OCI-LY1 (cell line): ENCODE measurements around the gene MOSMO.

Experiments
- H2AFZ ChIP-seq: fragments of 200-600 bp; sonication (generic), shearing (Covaris generic); 2 replicates; pipeline ENCODE4 v1.6.0; 2014; ENCODE audit warnings: antibody characterized with exemption, mild to moderate bottlenecking, low read length
- H3F3A ChIP-seq: fragments of 200-600 bp; sonication (generic), shearing (Covaris generic); 2 replicates; pipeline ENCODE4 v1.6.0; 2014; ENCODE audit warnings: mild to moderate bottlenecking, antibody characterized with exemption, low read length, moderate library complexity; ENCODE audit not compliant: insufficient read depth
- H3K27ac ChIP-seq: fragments of 200-600 bp; sonication (generic); 2 replicates; pipeline ENCODE4 v1.5.1; 2014; ENCODE audit warnings: low read length, mixed run types, mild to moderate bottlenecking, low read depth; ENCODE audit not compliant: poor library complexity, severe bottlenecking
- H3K27me3 ChIP-seq: fragments of 200-600 bp; sonication (generic); 2 replicates; pipeline ENCODE4 v1.6.0; 2014; ENCODE audit warnings: antibody characterized with exemption, mild to moderate bottlenecking, low read length, moderate library complexity; ENCODE audit not compliant: insufficient read depth
- H3K36me3 ChIP-seq: fragments of 200-600 bp; sonication (generic); 2 replicates; pipeline ENCODE4 v1.6.1; 2014; ENCODE audit warnings: mild to moderate bottlenecking, antibody characterized with exemption, low read length, moderate library complexity, mixed read lengths; ENCODE audit not compliant: insufficient read depth
- H3K4me1 ChIP-seq: fragments of 200-600 bp; sonication (generic); 2 replicates; pipeline ENCODE4 v1.5.1; 2014; ENCODE audit warnings: mild to moderate bottlenecking, low read length, moderate library complexity; ENCODE audit not compliant: insufficient read depth, severe bottlenecking
- H3K4me2 ChIP-seq: fragments of 200-600 bp; sonication (generic), shearing (Covaris generic); 2 replicates; pipeline ENCODE4 v1.6.1; 2014; ENCODE audit warnings: low read length
- H3K4me3 ChIP-seq: fragments of 200-600 bp; sonication (generic); 2 replicates; pipeline ENCODE4 v1.5.1; 2014; ENCODE audit warnings: low read length, low read depth, mild to moderate bottlenecking, mixed read lengths; ENCODE audit not compliant: poor library complexity, severe bottlenecking
- H3K79me2 ChIP-seq: fragments of 200-600 bp; shearing (Covaris generic); 2 replicates; pipeline ENCODE4 v1.6.1; 2016; ENCODE audit warnings: mixed run types, low read length, mixed read lengths; ENCODE audit not compliant: insufficient read depth
- H3K9ac ChIP-seq: fragments of 200-600 bp; sonication (generic), shearing (Covaris generic); 2 replicates; pipeline ENCODE4 v1.6.1; 2014; ENCODE audit warnings: mild to moderate bottlenecking, low read length, mixed read lengths
- H3K9me2 ChIP-seq: fragments of 200-600 bp; sonication (generic), shearing (Covaris generic); 2 replicates; pipeline ENCODE4 v1.6.1; 2014; ENCODE audit warnings: low read depth, mild to moderate bottlenecking, low read length, mixed read lengths
- H3K9me3 ChIP-seq: fragments of 200-600 bp; shearing (Covaris generic); 2 replicates; pipeline ENCODE4 v1.6.1; 2014; ENCODE audit warnings: low read length, mixed read lengths
- H4K20me1 ChIP-seq: fragments of 200-600 bp; sonication (generic), shearing (Covaris generic); 2 replicates; pipeline ENCODE4 v1.6.0; 2016; ENCODE audit warnings: mild to moderate bottlenecking, low read length; ENCODE audit not compliant: insufficient read depth
- EZH2 ChIP-seq: fragments of 200-600 bp; sonication (generic), shearing (Covaris generic); IDR thresholded peaks from 2 replicates; pipeline ENCODE4 v1.8.0; 2017; ENCODE audit warnings: borderline replicate concordance, mixed run types, mild to moderate bottlenecking, antibody characterized with exemption, low read length, moderate library complexity, mixed read lengths
- TF ChIP-seq, protein P1 (sequence below): fragments of 200-600 bp; sonication (generic), shearing (Covaris generic); IDR thresholded peaks from 2 replicates; pipeline ENCODE4 v1.5.1; 2017; ENCODE audit warnings: mild to moderate bottlenecking, antibody characterized with exemption, low read length, moderate library complexity, mixed read lengths

MOSMO gene

DNA sequence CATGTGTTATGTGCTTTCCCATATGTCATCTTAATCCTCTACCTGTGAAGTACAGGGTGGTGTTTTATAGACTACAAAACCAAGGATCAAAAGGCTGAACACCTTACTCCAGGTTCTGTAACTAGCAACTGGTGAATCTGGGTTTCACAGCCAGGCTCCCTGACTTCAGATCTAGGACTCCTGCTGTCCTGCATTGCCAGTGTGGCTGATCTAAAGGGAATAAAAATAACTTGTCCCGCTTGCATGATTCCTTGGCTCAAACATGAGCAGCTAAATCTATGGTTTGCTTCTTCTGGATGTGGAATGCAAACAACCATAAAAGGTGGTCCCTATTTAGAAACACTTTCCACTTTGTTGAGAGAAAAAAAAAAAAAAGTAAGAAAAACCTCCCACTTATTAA lies 80.7 kb downstream of the MOSMO start:
- TF ChIP-seq EZH2: no peak
- TF ChIP-seq, protein P1, sequence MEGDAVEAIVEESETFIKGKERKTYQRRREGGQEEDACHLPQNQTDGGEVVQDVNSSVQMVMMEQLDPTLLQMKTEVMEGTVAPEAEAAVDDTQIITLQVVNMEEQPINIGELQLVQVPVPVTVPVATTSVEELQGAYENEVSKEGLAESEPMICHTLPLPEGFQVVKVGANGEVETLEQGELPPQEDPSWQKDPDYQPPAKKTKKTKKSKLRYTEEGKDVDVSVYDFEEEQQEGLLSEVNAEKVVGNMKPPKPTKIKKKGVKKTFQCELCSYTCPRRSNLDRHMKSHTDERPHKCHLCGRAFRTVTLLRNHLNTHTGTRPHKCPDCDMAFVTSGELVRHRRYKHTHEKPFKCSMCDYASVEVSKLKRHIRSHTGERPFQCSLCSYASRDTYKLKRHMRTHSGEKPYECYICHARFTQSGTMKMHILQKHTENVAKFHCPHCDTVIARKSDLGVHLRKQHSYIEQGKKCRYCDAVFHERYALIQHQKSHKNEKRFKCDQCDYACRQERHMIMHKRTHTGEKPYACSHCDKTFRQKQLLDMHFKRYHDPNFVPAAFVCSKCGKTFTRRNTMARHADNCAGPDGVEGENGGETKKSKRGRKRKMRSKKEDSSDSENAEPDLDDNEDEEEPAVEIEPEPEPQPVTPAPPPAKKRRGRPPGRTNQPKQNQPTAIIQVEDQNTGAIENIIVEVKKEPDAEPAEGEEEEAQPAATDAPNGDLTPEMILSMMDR: no peak
- H3K4me2 ChIP-seq: no peak overlapping the region
- H3F3A ChIP-seq: no peaks in the 10 kb centered on the region
- H3K79me2 ChIP-seq: no peaks in the 10 kb centered on the region
- no peak overlapping the region for H3K4me3 ChIP-seq
- no peak overlapping the region for H3K9ac ChIP-seq
- no peaks in the 10 kb centered on the region for H3K27me3 ChIP-seq
- H3K9me3 ChIP-seq: no peaks in the 10 kb centered on the region
- H3K27ac ChIP-seq: no peak overlapping the region
- H3K4me1 ChIP-seq: no peaks in the 10 kb centered on the region
- no peak overlapping the region for H2AFZ ChIP-seq
- no peaks in the 10 kb centered on the region for H3K9me2 ChIP-seq
- no peaks in the 10 kb centered on the region for H4K20me1 ChIP-seq
- no peaks in the 10 kb centered on the region for H3K36me3 ChIP-seq

DNA sequence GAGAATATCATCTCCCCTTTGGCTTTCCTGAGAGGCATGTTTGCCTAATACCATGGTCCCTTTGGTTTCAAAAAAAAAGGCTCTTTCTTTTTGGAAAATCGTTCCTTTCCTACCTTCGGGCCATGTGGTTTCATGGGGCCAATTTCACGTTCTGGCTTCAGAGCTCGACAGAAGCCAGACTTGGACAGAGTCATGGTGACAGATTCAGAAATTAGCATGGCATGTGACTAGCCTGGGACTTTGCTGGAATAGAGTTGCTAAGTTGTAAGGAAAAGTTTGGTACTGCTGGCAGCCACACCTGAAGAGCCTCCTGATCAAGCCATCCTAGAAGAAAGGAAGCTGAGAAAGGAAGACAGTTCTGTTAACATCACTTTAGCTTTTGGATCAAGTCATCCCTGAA lies 82.0 kb downstream of the MOSMO start:
- Histone ChIP-seq H3K9me3 (no peaks in the 10 kb centered on the region), H3K27ac (no peak overlapping the region), H3K4me3 (no peak overlapping the region), H3K9ac (no peak overlapping the region), H3K4me2 (no peak overlapping the region), H3F3A (no peaks in the 10 kb centered on the region), H3K79me2 (no peaks in the 10 kb centered on the region), H3K27me3 (no peaks in the 10 kb centered on the region), H3K4me1 (no peaks in the 10 kb centered on the region), H3K36me3 (no peaks in the 10 kb centered on the region), H4K20me1 (no peaks in the 10 kb centered on the region), H2AFZ (no peak overlapping the region), H3K9me2 (no peaks in the 10 kb centered on the region)
- TF ChIP-seq EZH2: no peak
- TF ChIP-seq, protein P1: no peak

DNA sequence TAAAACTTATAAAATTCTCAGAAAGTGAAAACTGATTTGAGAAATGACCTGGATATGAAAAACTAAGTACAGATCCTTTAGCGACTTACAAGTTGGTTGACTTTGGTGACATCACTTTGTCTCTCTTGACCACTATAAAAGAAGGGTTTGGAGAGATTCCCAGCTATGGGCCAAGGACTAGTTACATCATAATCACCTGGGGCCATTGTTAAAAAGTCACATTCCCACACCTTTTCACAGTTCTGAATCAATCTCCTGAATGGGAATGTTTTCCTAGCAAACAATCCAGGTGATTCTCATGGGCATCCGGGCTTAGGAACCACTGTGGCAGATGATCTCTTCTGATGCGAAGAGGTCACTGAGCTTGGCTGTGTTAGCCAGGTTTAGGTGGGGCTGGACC lies 83.8 kb downstream of the MOSMO start:
- H2AFZ ChIP-seq: no peak overlapping the region
- H3K4me3 ChIP-seq: no peak overlapping the region
- no peaks in the 10 kb centered on the region for H3F3A ChIP-seq
- no peak overlapping the region for H3K4me2 ChIP-seq
- no peak overlapping the region for H3K9ac ChIP-seq
- no peak overlapping the region for H3K27ac ChIP-seq
- H3K36me3 ChIP-seq: no peaks in the 10 kb centered on the region
- H3K4me1 ChIP-seq: no peaks in the 10 kb centered on the region
- no peaks in the 10 kb centered on the region for H4K20me1 ChIP-seq
- no peaks in the 10 kb centered on the region for H3K9me3 ChIP-seq
- no peaks in the 10 kb centered on the region for H3K27me3 ChIP-seq
- H3K79me2 ChIP-seq: no peaks in the 10 kb centered on the region
- TF ChIP-seq EZH2: no peak
- TF ChIP-seq, protein P1: no peak
- H3K9me2 ChIP-seq: no peaks in the 10 kb centered on the region
